ENCODE data around the gene RNF5.

Gene RNF5

DNA sequence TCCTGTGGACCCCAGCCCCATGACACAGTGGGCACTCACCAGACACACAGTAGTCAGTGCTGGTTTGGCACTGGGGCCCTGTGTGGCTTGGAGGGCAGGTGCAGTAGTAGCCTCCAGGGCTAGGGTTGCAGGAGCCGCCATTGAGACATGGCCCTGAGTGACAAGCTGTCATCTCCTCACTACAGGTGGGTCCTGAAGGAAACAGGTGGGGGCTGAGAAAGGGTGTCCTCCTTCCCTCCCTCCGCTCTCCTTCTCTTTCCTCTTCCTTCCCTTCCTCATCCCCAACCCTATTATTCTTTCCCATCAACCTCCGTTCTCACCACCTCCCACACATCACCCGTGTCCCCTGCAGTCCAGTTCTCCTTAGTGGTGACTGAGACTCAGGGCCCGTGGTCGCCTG lies 35.4 kb downstream of the RNF5 start:
- no peak for DNase-seq

- DNase-seq, result no peak
These were observed 35.9 kb downstream of the RNF5 start for GRCh38 chr6:32214126-32214525.

DNA sequence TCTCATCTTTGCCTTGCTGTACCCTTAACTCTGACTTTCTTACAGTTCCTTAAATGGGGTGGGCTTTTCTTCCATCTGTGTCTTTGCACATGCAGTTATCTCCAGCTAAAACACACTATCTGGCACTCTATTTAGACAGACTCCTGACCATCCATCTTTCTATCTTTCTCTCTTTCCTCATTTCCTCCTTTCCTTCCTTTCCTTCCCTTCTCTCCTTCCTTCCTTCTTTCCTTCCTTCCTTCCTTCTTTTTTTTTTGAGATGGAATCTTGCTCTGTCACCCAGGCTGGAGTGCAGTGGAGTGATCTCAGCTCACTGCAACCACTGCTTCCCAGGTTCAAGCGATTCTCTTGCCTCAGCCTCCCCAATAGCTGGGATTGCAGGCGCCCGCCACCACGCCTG lies 37.4 kb downstream of the RNF5 start:
- no peak for DNase-seq

DNA sequence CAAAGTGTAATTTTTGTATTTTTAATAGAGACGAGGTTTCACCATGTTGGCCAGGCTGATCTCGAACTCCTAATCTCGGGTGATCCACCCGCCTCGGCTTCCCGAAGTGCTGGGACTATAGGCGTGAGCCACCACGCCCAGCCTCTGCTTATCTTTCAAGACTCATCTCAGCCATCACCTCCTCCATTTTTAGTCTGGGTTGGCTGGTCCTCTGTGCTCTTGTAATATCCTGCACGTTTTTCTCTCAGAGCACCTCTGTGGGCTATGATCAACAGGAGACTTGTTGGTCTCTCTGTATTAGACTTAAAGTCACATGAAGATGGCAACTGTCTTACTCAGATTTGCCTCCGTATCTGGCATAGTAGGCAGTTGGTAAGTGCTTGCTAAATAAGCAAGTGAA lies 38.1 kb downstream of the RNF5 start:
- no peak for DNase-seq

- no peak for DNase-seq
These were observed 38.8 kb downstream of the RNF5 start for GRCh38 chr6:32216998-32217397.

DNA sequence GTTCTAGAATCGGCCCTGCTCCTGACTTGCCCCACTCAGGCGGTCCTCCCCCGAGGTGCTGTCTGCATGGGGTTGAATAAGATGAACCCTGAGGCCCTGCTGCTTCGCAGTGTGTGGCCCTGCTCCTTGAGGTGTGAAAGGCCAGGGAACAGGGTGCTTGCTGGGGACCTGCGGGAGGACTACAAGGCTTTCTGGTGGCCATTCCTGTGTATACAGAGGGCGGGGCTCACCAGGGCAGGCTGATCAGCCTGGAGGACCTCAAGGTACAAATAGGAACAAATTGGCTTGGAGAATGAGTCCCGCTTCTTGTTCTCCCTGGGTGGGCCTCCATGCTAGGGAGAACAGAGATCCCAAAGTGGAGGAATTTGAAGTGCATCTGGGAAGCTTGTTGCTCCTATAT lies 40.0 kb downstream of the RNF5 start:
- no peak for DNase-seq

DNA sequence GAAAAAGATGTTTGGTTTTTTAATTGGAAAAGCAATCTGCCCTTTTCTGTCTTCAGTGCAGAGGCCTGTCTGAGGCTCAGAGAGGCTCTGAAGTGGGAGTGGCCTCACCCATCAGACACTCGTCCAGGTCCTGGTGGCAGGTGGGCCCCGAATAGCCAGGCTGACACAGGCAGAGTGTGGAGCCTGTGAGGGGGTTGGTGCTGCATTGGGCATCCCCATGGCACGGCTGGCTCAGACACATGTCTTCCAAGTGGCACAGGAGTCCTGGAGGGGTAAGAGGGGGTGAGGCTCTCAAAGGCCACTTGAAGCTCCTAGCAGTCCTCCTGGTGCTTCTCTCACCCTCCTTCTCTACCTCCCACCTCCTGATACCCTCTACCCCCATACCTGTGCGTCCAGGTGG lies 41.8 kb downstream of the RNF5 start:
- no peak for DNase-seq

DNA sequence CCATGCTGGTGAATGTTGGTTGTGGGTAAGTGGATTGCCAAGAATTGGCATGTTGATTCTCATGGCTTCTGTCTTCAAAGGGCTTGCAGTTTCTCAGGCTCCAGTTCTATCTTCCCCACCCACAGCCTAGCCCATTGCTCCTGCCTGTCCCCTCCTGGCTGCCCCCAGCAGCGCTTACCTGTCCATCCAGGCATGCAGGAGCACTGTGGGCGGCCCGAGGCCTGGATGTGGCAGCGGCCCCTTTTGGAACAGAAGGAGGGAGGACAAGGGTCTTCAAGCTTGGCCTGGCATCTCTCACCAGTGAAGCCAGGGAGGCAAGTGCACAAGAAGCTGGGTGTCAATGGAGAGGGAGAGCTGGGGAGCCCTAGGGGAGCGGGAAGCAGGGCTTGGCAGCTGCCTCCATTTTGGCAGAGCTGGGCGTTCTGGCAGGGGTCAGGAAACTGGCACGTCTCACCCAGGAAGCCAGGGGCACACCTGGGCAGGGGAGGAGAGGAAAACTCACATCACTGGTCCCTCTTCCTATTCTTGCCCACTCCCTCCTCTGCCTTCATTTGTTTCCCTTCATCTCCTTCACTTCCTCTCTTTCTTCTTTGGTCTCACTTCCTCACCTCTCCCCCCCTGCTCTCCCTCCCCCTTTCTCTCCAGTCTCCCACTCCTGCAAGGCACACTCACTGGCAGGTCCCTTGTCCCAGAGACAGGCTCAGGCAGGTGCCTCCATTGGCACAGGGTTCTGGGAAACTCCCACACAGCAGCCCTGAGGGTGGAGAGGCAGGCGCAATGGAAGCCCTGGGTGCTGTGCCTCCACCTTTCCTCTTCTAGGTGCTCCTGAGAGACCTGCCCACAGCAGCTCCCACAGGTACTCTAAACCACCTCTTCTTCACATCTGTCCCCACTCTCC lies 44.4 kb downstream of the RNF5 start:
- DNase-seq, result no peak

- DNase-seq, result no peak
These were observed 45.3 kb downstream of the RNF5 start, which contains the start of gene NOTCH4 for GRCh38 chr6:32223258-32224235. Gene NOTCH4 (minus strand): TSS chr6:32224067. CDS start chr6:32223928, 139 bp downstream.

DNA sequence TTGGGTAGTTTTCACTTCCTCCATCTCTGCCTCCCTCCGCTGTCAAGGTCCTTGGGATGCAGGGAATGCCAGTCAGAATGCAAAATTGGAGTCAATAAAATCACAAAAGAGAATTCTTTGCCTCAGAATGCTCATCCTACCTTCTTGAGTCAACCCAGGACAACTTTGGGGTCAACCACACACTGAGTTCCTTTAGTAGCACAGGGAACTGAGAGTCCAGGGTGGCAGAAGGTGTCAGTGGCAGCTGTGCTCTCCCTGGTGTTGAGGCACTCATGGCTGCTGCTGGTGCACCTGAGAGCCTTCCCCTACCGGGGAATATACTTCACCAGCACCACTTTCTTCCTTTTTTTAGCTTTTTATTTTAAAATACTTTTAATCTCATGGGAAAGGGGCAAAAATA lies 46.5 kb downstream of the RNF5 start:
- DNase-seq, result no peak

- DNase-seq, result no peak
These were observed 48.2 kb downstream of the RNF5 start for GRCh38 chr6:32226434-32226833.
